NCI-H2107 treated with DMSO at 0.1 percent for 48 hours (cell line): ENCODE data around the gene SCART1.
"Not testable (repeated sequence)": the region's sequence is repeated elsewhere in the genome, so short reads cannot be mapped to it uniquely, and the experiment has no call there.

ENCODE experiments used
- DNase-seq: peaks from one replicate; lab custom pipeline; 2025; ENCODE audit not compliant: unreplicated experiment; lab: John Stamatoyannopoulos, UW

Gene SCART1

GRCh38 chr10:133515471-133515870, 61.7 kb downstream of the SCART1 start:
- no peak for DNase-seq

- DNase-seq: no peak
These were observed 62.3 kb downstream of the SCART1 start for GRCh38 chr10:133516057-133516456.

GRCh38 chr10:133518517-133518916, 64.8 kb downstream of the SCART1 start:
- not testable (repeated sequence) for DNase-seq
